NCI-H1417 (cell line): Measurements from ENCODE around the gene SLC27A2.

Experiments
- DNase-seq, 3 experiments: peaks; one replicate each; lab custom pipeline; 2025; lab: John Stamatoyannopoulos, UW

SLC27A2 gene

GRCh38 chr15:50190723-50191122, 8.7 kb downstream of the SLC27A2 start:
- DNase-seq: no peak

GRCh38 chr15:50192164-50192563, 10.2 kb downstream of the SLC27A2 start:
- no peak for DNase-seq

- no peak for DNase-seq
Measured at GRCh38 chr15:50192926-50193620, 11.1 kb downstream of the SLC27A2 start.

- DNase-seq: no peak
Measured at GRCh38 chr15:50202003-50202402, 20.0 kb downstream of the SLC27A2 start.

- DNase-seq: no peak
Measured at GRCh38 chr15:50206020-50206419, 24.0 kb downstream of the SLC27A2 start.

- DNase-seq: no peak
Measured at GRCh38 chr15:50209809-50210208, 27.8 kb downstream of the SLC27A2 start.

- no peak for DNase-seq
Measured at GRCh38 chr15:50210462-50211157, 28.6 kb downstream of the SLC27A2 start.

GRCh38 chr15:50218291-50218690, 36.3 kb downstream of the SLC27A2 start:
- DNase-seq: no peak

GRCh38 chr15:50218691-50219090, 36.7 kb downstream of the SLC27A2 start:
- DNase-seq: no peak

GRCh38 chr15:50219820-50220219, 37.8 kb downstream of the SLC27A2 start:
- DNase-seq: no peak

- DNase-seq: no peak
Measured at GRCh38 chr15:50222181-50222580, 40.2 kb downstream of the SLC27A2 start.

- no peak for DNase-seq
Measured at GRCh38 chr15:50224606-50225005, 42.6 kb downstream of the SLC27A2 start.

- no peak for DNase-seq
Measured at GRCh38 chr15:50225057-50225456, 43.1 kb downstream of the SLC27A2 start.

GRCh38 chr15:50225938-50226337, 43.9 kb downstream of the SLC27A2 start:
- no peak for DNase-seq

GRCh38 chr15:50227076-50227475, 45.1 kb downstream of the SLC27A2 start:
- DNase-seq: no peak

GRCh38 chr15:50228866-50229265, 46.9 kb downstream of the SLC27A2 start:
- DNase-seq: no peak

GRCh38 chr15:50229336-50229735, 47.3 kb downstream of the SLC27A2 start:
- peak in 1 of 3 experiments; percentile 33 for DNase-seq

GRCh38 chr15:50231761-50232160, 49.8 kb downstream of the SLC27A2 start:
- DNase-seq: no peak

GRCh38 chr15:50232791-50233190, 50.8 kb downstream of the SLC27A2 start:
- peak in 2 of 3 experiments; percentile 5 to 28 for DNase-seq

GRCh38 chr15:50233192-50233736, 51.3 kb downstream of the SLC27A2 start:
- DNase-seq: no peak

- no peak for DNase-seq
Measured at GRCh38 chr15:50234764-50235163, 52.8 kb downstream of the SLC27A2 start.

- DNase-seq: no peak
Measured at GRCh38 chr15:50235794-50236193, 53.8 kb downstream of the SLC27A2 start.

- no peak for DNase-seq
Measured at GRCh38 chr15:50236433-50236832, 54.4 kb downstream of the SLC27A2 start.
